Measurements from ENCODE around the gene CPM. TPM values are rescaled to one million over a fixed set of nuclear protein-coding genes. Genes with fewer than 3 reads are reported as not detected.

Gene CPM
- polyA plus RNA-seq, 1 donor = 10.5 TPM

DNA sequence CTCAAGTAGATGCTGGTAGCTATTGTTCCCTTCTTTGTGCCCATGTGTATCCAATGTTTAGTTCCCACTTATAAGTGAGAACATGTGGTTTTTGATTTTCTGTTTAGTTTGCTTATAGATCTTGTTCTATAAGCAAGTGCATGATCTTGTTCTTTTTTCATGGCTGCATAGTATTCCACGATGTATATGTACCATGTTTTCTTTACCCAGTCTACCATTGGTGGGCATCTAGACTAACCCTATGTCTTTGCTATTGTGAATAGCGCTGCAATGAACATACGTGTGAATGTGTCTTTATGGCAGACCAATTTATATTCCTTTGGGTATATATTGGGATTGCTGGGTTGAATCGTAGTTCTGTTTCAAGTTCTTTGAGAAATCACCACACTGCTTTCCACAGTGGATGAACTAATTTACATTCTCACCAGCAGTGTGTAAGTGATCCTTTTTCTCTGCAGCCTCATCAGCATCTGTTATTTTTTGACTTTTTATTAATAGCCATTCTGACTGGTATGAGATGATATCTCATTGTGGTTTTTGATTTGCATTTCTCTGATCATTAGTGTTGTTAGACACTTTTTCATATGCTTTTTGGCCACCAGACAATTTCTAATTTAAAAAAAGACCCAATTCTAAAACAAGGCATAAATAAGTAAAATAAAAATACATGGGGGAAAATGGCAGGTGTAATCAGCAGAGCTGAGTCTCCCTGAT lies 50.6 kb downstream of the CPM start:
- H3K27me3 ChIP-seq (ENCODE audit: control insufficient read depth, insufficient read depth, low read length) = no peaks in the 10 kb centered on the region
- DNase-seq = no peak
- no CpG with 5 or more reads among the region's 4 CpGs for WGBS (ENCODE audit: insufficient coverage, low lambda C conversion rate)
- H3K4me3 ChIP-seq (ENCODE audit: low read length) = no peak overlapping the region
- no peaks in the 10 kb centered on the region for H3K4me1 ChIP-seq (ENCODE audit: control insufficient read depth, insufficient read depth, low read length)
- peaks cover 5% of the 10 kb centered on the region for H3K9me3 ChIP-seq (ENCODE audit: control insufficient read depth, low read depth, low read length)
- no peak overlapping the region for H3K27ac ChIP-seq (ENCODE audit: low read length)
- H3K36me3 ChIP-seq (ENCODE audit: control insufficient read depth, insufficient read depth, low read length) = no peaks in the 10 kb centered on the region

DNA sequence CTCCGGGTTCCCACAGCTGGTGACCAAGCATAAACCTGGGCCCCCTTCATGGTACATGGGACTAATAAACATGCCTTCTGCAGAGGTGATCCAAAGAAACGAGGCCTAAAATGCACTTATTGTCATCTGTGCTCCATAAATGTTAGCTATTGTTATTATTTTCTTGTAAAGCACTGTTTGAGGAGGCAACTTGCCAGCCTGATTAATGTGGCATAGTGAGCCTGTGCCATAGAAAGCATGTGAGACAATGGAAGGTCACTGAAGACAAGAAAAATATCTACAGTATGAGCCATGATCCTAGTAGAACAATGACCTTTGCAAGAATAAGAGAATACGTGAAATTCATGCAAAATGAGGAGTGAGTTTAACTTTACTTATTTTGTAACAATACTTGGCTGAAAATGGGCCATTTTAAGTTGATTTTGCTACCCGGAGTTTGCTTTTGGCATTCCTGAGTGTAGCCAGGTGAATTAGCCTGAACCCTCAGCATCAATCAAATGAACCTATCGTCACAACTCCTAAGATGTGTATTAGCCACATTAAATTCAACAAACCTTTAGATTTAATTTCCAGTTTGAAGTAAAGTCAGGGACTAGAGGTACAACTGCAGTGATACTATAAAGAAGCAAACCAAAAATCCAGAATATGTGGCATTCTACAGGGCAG lies 52.2 kb downstream of the CPM start:
- Histone ChIP-seq H3K4me1 (ENCODE audit: control insufficient read depth, insufficient read depth, low read length) (no peaks in the 10 kb centered on the region), H3K9me3 (ENCODE audit: control insufficient read depth, low read depth, low read length) (peaks cover 5% of the 10 kb centered on the region), H3K36me3 (ENCODE audit: control insufficient read depth, insufficient read depth, low read length) (no peaks in the 10 kb centered on the region), H3K27me3 (ENCODE audit: control insufficient read depth, insufficient read depth, low read length) (no peaks in the 10 kb centered on the region), H3K4me3 (ENCODE audit: low read length) (no peak overlapping the region), H3K27ac (ENCODE audit: low read length) (no peak overlapping the region)
- WGBS (ENCODE audit: insufficient coverage, low lambda C conversion rate) = 80% methylated on average over 1 of the region's 5 CpGs
- no peak for DNase-seq

- Histone ChIP-seq H3K9me3 (ENCODE audit: control insufficient read depth, low read depth, low read length) (peaks cover 5% of the 10 kb centered on the region), H3K27ac (ENCODE audit: low read length) (no peak overlapping the region), H3K27me3 (ENCODE audit: control insufficient read depth, insufficient read depth, low read length) (no peaks in the 10 kb centered on the region), H3K4me3 (ENCODE audit: low read length) (no peak overlapping the region), H3K36me3 (ENCODE audit: control insufficient read depth, insufficient read depth, low read length) (no peaks in the 10 kb centered on the region), H3K4me1 (ENCODE audit: control insufficient read depth, insufficient read depth, low read length) (no peaks in the 10 kb centered on the region)
- DNase-seq = no peak
- WGBS (ENCODE audit: insufficient coverage, low lambda C conversion rate) = no CpG with 5 or more reads among the region's 4 CpGs
These were observed 54.1 kb downstream of the CPM start for GRCh38 chr12:68878846-68879245.

DNA sequence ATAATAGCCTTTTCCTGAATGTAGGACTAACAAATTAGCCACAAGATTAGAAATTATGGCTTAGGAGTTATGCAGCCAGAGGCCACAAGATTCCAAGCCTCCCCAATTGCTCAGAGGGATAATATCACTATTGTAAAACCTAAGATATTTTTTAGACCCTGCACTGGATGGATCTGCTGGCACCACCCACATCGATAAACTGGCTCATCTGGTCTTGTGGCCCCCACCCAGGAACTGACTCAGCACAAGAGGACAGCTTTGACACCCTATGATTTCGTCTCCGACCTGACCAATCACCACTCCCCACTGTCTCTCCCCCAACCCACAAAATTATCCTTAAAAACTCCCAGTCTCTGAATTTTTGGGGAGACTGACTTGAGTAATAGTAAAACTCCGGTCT lies 54.7 kb downstream of the CPM start:
- WGBS (ENCODE audit: insufficient coverage, low lambda C conversion rate) = 92% methylated on average over 2 of the region's 4 CpGs
- no peaks in the 10 kb centered on the region for H3K4me1 ChIP-seq (ENCODE audit: control insufficient read depth, insufficient read depth, low read length)
- H3K36me3 ChIP-seq (ENCODE audit: control insufficient read depth, insufficient read depth, low read length) = no peaks in the 10 kb centered on the region
- no peak overlapping the region for H3K4me3 ChIP-seq (ENCODE audit: low read length)
- no peak overlapping the region for H3K27ac ChIP-seq (ENCODE audit: low read length)
- no peaks in the 10 kb centered on the region for H3K27me3 ChIP-seq (ENCODE audit: control insufficient read depth, insufficient read depth, low read length)
- H3K9me3 ChIP-seq (ENCODE audit: control insufficient read depth, low read depth, low read length) = peaks cover 5% of the 10 kb centered on the region
- DNase-seq = no peak

DNA sequence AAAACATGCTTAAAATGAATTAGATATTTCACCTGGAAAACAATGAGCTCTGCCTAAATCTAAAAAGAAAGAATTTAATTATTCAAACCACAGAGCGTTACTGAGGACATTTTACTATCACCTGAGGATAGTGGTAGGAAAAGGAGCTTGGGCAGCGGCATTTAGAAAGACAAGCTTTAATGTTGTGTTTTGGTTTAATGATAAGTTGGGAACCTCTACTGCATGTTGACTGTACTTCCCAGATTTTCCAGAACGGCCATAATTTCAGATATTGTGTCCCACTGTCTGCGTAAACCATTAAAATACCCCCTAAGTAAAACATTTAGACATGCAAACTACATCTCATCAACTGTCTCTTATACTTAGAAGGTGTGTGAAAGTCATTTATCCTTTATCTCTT lies 55.4 kb downstream of the CPM start:
- WGBS (ENCODE audit: insufficient coverage, low lambda C conversion rate) = 100% methylated on average over 1 of the region's 4 CpGs
- Histone ChIP-seq H3K27me3 (ENCODE audit: control insufficient read depth, insufficient read depth, low read length) (no peaks in the 10 kb centered on the region), H3K4me1 (ENCODE audit: control insufficient read depth, insufficient read depth, low read length) (no peaks in the 10 kb centered on the region), H3K4me3 (ENCODE audit: low read length) (no peak overlapping the region), H3K27ac (ENCODE audit: low read length) (no peak overlapping the region), H3K9me3 (ENCODE audit: control insufficient read depth, low read depth, low read length) (peaks cover 5% of the 10 kb centered on the region), H3K36me3 (ENCODE audit: control insufficient read depth, insufficient read depth, low read length) (no peaks in the 10 kb centered on the region)
- DNase-seq = no peak

DNA sequence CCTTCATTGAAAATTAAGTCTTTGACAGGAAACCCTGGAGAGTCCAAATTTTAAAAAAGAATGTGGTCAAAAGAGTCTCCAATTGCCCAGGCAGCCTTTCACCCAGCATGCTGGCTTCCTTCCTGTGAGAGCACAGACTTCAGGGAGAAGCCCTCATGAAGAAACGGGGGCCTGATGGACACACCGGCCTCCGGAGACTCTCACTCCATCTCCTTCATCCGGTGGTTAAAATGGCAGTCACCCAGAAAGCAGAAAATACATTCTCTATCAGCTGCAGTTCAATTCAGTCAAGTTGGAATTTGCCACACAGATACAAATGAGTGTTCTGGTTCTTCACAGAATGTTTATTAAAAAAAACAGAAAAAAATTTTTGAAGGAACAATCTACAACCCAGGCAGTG lies 56.5 kb downstream of the CPM start:
- H3K4me1 ChIP-seq (ENCODE audit: control insufficient read depth, insufficient read depth, low read length) = no peaks in the 10 kb centered on the region
- WGBS (ENCODE audit: insufficient coverage, low lambda C conversion rate) = no CpG with 5 or more reads among the region's 4 CpGs

GRCh38 chr12:68873316-68873715 lies 59.7 kb downstream of the CPM start:
- Histone ChIP-seq H3K4me3 (ENCODE audit: low read length) (no peak overlapping the region), H3K27ac (ENCODE audit: low read length) (no peak overlapping the region), H3K4me1 (ENCODE audit: control insufficient read depth, insufficient read depth, low read length) (no peaks in the 10 kb centered on the region), H3K36me3 (ENCODE audit: control insufficient read depth, insufficient read depth, low read length) (no peaks in the 10 kb centered on the region), H3K27me3 (ENCODE audit: control insufficient read depth, insufficient read depth, low read length) (no peaks in the 10 kb centered on the region), H3K9me3 (ENCODE audit: control insufficient read depth, low read depth, low read length) (no peaks in the 10 kb centered on the region)
- DNase-seq = no peak
- WGBS (ENCODE audit: insufficient coverage, low lambda C conversion rate) = no CpG with 5 or more reads among the region's 4 CpGs

More for the DNA sequence above, 56.5 kb downstream of the CPM start:
- H3K27me3 ChIP-seq (ENCODE audit: control insufficient read depth, insufficient read depth, low read length) = no peaks in the 10 kb centered on the region
- H3K9me3 ChIP-seq (ENCODE audit: control insufficient read depth, low read depth, low read length) = peaks cover 5% of the 10 kb centered on the region
- H3K27ac ChIP-seq (ENCODE audit: low read length) = no peak overlapping the region
- no peak overlapping the region for H3K4me3 ChIP-seq (ENCODE audit: low read length)
- no peak for DNase-seq
- no peaks in the 10 kb centered on the region for H3K36me3 ChIP-seq (ENCODE audit: control insufficient read depth, insufficient read depth, low read length)

DNA sequence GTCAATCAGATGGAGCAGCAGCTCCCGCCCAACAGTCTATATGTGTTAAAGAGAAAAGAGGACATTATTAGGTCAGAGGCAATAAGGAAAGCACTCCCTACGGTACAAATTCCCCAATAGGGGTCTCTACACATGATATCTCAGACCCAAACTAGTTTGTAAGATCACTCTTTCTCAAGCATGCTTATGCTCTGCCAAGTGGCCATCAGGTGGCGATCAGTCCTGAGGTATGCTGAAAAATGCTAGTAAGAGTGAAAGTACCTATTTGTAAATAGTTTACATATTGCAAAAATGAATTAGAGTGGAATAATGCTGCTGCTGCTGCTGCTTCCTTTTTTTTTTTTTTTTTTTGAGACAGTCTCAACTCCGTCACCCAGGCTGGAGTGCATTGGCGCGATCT lies 61.0 kb downstream of the CPM start:
- H3K4me3 ChIP-seq (ENCODE audit: low read length) = no peak overlapping the region
- no peaks in the 10 kb centered on the region for H3K4me1 ChIP-seq (ENCODE audit: control insufficient read depth, insufficient read depth, low read length)
- DNase-seq = no peak
- no peak overlapping the region for H3K27ac ChIP-seq (ENCODE audit: low read length)
- no peaks in the 10 kb centered on the region for H3K36me3 ChIP-seq (ENCODE audit: control insufficient read depth, insufficient read depth, low read length)
- no peaks in the 10 kb centered on the region for H3K27me3 ChIP-seq (ENCODE audit: control insufficient read depth, insufficient read depth, low read length)
- no peaks in the 10 kb centered on the region for H3K9me3 ChIP-seq (ENCODE audit: control insufficient read depth, low read depth, low read length)
- no CpG with 5 or more reads among the region's 6 CpGs for WGBS (ENCODE audit: insufficient coverage, low lambda C conversion rate)

DNA sequence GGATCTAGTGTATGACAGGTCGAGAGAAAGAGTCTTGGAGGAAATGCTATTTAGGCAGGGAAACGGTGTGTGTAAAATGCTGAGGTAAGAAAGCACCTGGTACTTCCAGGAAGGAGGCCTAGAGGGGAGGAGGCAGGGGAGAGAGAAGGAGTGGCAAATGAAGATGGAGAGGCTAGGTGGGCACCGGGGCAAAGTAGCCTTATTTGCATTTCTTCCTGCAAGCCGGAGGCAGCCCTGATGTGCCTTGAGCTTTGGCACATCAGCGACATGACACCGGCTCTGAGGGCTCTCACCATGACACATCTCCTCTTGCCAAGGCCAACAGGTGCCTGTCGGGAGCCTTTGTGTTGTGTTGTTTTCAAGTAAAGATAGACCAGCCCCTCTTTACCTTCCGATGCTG lies 61.6 kb downstream of the CPM start:
- DNase-seq = no peak
- WGBS (ENCODE audit: insufficient coverage, low lambda C conversion rate) = 80% methylated on average over 2 of the region's 8 CpGs
- no peaks in the 10 kb centered on the region for H3K4me1 ChIP-seq (ENCODE audit: control insufficient read depth, insufficient read depth, low read length)
- H3K27me3 ChIP-seq (ENCODE audit: control insufficient read depth, insufficient read depth, low read length) = no peaks in the 10 kb centered on the region
- H3K36me3 ChIP-seq (ENCODE audit: control insufficient read depth, insufficient read depth, low read length) = no peaks in the 10 kb centered on the region
- no peaks in the 10 kb centered on the region for H3K9me3 ChIP-seq (ENCODE audit: control insufficient read depth, low read depth, low read length)
- H3K4me3 ChIP-seq (ENCODE audit: low read length) = no peak overlapping the region
- no peak overlapping the region for H3K27ac ChIP-seq (ENCODE audit: low read length)

- Histone ChIP-seq H3K4me3 (ENCODE audit: low read length) (no peak overlapping the region), H3K4me1 (ENCODE audit: control insufficient read depth, insufficient read depth, low read length) (no peaks in the 10 kb centered on the region), H3K9me3 (ENCODE audit: control insufficient read depth, low read depth, low read length) (no peaks in the 10 kb centered on the region), H3K27me3 (ENCODE audit: control insufficient read depth, insufficient read depth, low read length) (no peaks in the 10 kb centered on the region), H3K36me3 (ENCODE audit: control insufficient read depth, insufficient read depth, low read length) (no peaks in the 10 kb centered on the region), H3K27ac (ENCODE audit: low read length) (no peak overlapping the region)
- no peak for DNase-seq
- WGBS (ENCODE audit: insufficient coverage, low lambda C conversion rate) = no CpG with 5 or more reads among the region's 6 CpGs
These were observed 62.5 kb downstream of the CPM start for GRCh38 chr12:68870443-68870842.

DNA sequence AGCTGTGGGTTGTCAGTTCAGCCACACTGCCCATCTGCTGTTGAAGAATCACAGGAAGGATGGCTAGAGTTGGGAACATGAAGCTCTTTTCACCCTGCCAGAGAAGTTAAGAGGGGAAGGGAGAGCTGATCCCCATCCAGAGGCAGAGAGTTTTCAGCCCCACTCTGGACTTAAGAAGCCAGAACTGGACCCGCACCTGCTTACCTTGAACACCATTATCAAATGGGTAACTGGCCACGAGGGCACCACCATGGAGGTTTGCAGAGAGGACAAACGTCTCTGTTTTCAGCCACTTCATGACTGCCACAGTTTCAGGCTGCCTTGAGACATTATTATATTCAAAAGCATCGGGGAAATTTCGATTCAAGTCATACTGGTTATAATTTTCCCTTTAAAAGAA lies 63.0 kb downstream of the CPM start:
- DNase-seq = no peak
- Histone ChIP-seq H3K27me3 (ENCODE audit: control insufficient read depth, insufficient read depth, low read length) (no peaks in the 10 kb centered on the region), H3K36me3 (ENCODE audit: control insufficient read depth, insufficient read depth, low read length) (no peaks in the 10 kb centered on the region), H3K4me3 (ENCODE audit: low read length) (no peak overlapping the region), H3K4me1 (ENCODE audit: control insufficient read depth, insufficient read depth, low read length) (no peaks in the 10 kb centered on the region), H3K9me3 (ENCODE audit: control insufficient read depth, low read depth, low read length) (no peaks in the 10 kb centered on the region), H3K27ac (ENCODE audit: low read length) (no peak overlapping the region)
- WGBS (ENCODE audit: insufficient coverage, low lambda C conversion rate) = no CpG with 5 or more reads among the region's 5 CpGs
